ENCODE measurements around the gene FKBP11. TPM values are rescaled to one million over a fixed set of nuclear protein-coding genes. Genes with fewer than 3 reads are reported as not detected.

FKBP11 gene
- polyA plus RNA-seq, 1 donor from 2014 or later = 24.9 TPM

GRCh38 chr12:48946943-48947342, 21.7 kb upstream of the FKBP11 start:
- peaks cover 27% of the 10 kb centered on the region for H3K79me2 ChIP-seq (replicated peaks; ENCODE audit: insufficient read depth, low read length)
- H4K20me1 ChIP-seq (ENCODE audit: insufficient read depth) = no peaks in the 10 kb centered on the region
- no peaks in the 10 kb centered on the region for H3K27me3 ChIP-seq (ENCODE audit: insufficient read depth, low read depth, low read length)

GRCh38 chr12:48946205-48946604, 20.9 kb upstream of the FKBP11 start:
- Histone ChIP-seq H3K9me3 (ENCODE audit: low read length) (no peaks in the 10 kb centered on the region), H3F3A (ENCODE audit: insufficient read depth, low read length, poor library complexity, severe bottlenecking) (no peaks in the 10 kb centered on the region), H3K4me2 (ENCODE audit: low read length) (no peak overlapping the region), H3K27ac (ENCODE audit: low read length) (no peak overlapping the region), H3K9ac (ENCODE audit: low read length) (no peak overlapping the region), H2AFZ (ENCODE audit: low read depth, low read length) (no peak overlapping the region), H3K79me2 (replicated peaks; ENCODE audit: insufficient read depth, low read length) (peaks cover 22% of the 10 kb centered on the region), H3K9me2 (ENCODE audit: insufficient read depth, low read length) (no peaks in the 10 kb centered on the region), H3K4me3 (ENCODE audit: low read length) (no peak overlapping the region), H4K20me1 (ENCODE audit: insufficient read depth) (no peaks in the 10 kb centered on the region), H3K36me3 (ENCODE audit: insufficient read depth, low read length) (no peaks in the 10 kb centered on the region), H3K27me3 (ENCODE audit: insufficient read depth, low read depth, low read length) (no peaks in the 10 kb centered on the region)
- TF ChIP-seq EP300 (conservative IDR thresholded peaks at IDR 0.05; ENCODE audit: poor library complexity, severe bottlenecking) = no peak
- no peak for TF ChIP-seq CTCF (IDR thresholded peaks at IDR 0.05; ENCODE audit: poor library complexity, severe bottlenecking)
- no peak for TF ChIP-seq TAF1 (IDR thresholded peaks at IDR 0.05; ENCODE audit: low read depth)
- no peak for TF ChIP-seq MXI1 (conservative IDR thresholded peaks at IDR 0.05; ENCODE audit: poor library complexity, severe bottlenecking)
- no peak for TF ChIP-seq RAD21 (conservative IDR thresholded peaks at IDR 0.05)

More at GRCh38 chr12:48946943-48947342, 21.7 kb upstream of the FKBP11 start:
- no peaks in the 10 kb centered on the region for H3K36me3 ChIP-seq (ENCODE audit: insufficient read depth, low read length)
- H3K4me2 ChIP-seq (ENCODE audit: low read length) = no peak overlapping the region
- no peak overlapping the region for H3K27ac ChIP-seq (ENCODE audit: low read length)
- H3K9me2 ChIP-seq (ENCODE audit: insufficient read depth, low read length) = no peaks in the 10 kb centered on the region
- no peak overlapping the region for H3K9ac ChIP-seq (ENCODE audit: low read length)
- no peak for TF ChIP-seq POLR2AphosphoS5 (IDR thresholded peaks at IDR 0.05)
- TF ChIP-seq SMC3 (conservative IDR thresholded peaks at IDR 0.05; ENCODE audit: poor library complexity) = no peak
- no peak overlapping the region for H2AFZ ChIP-seq (ENCODE audit: low read depth, low read length)
- no peaks in the 10 kb centered on the region for H3F3A ChIP-seq (ENCODE audit: insufficient read depth, low read length, poor library complexity, severe bottlenecking)
- no peaks in the 10 kb centered on the region for H3K9me3 ChIP-seq (ENCODE audit: low read length)
- no peak overlapping the region for H3K4me3 ChIP-seq (ENCODE audit: low read length)

DNA sequence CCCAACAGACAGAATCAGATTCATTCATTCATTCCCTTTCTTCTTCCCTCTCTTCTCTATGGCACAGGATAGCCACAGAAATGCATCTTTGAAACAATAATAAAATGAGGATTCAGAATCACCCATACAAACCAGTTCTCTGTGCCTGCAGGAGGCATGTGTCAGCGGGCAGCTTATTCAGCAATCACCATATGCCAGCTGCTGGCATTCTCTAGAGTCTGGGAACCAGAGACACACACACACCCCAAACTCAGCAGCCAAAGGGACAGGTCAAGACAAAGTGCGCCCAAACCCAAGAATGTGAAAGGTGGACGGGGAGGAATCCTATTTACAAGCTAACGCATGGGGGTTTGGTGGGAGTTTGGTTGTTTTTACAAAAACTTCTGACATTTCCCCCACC, 17.9 kb upstream of the FKBP11 start:
- Histone ChIP-seq H2AFZ (ENCODE audit: low read depth, low read length) (no peak overlapping the region), H3K4me3 (ENCODE audit: low read length) (no peak overlapping the region), H3K27ac (ENCODE audit: low read length) (no peak overlapping the region), H3K79me2 (replicated peaks; ENCODE audit: insufficient read depth, low read length) (peaks cover 22% of the 10 kb centered on the region), H3K27me3 (ENCODE audit: insufficient read depth, low read depth, low read length) (no peaks in the 10 kb centered on the region), H3K9ac (ENCODE audit: low read length) (no peak overlapping the region), H3K4me2 (ENCODE audit: low read length) (no peak overlapping the region), H3K9me3 (ENCODE audit: low read length) (no peaks in the 10 kb centered on the region), H3K36me3 (ENCODE audit: insufficient read depth, low read length) (peaks cover 4% of the 10 kb centered on the region), H3K9me2 (ENCODE audit: insufficient read depth, low read length) (no peaks in the 10 kb centered on the region), H4K20me1 (ENCODE audit: insufficient read depth) (no peaks in the 10 kb centered on the region), H3F3A (ENCODE audit: insufficient read depth, low read length, poor library complexity, severe bottlenecking) (no peaks in the 10 kb centered on the region)
- TF ChIP-seq TAF1 (IDR thresholded peaks at IDR 0.05; ENCODE audit: low read depth) (no peak), REST (IDR thresholded peaks at IDR 0.05; ENCODE audit: borderline replicate concordance) (no peak), MXI1 (conservative IDR thresholded peaks at IDR 0.05; ENCODE audit: poor library complexity, severe bottlenecking) (no peak), POLR2AphosphoS5 (IDR thresholded peaks at IDR 0.05) (no peak), SMC3 (conservative IDR thresholded peaks at IDR 0.05; ENCODE audit: poor library complexity) (no peak), CTCF (IDR thresholded peaks at IDR 0.05; ENCODE audit: poor library complexity, severe bottlenecking) (no peak), RAD21 (conservative IDR thresholded peaks at IDR 0.05) (no peak), EZH2 (IDR thresholded peaks at IDR 0.05; ENCODE audit: borderline replicate concordance, insufficient read depth, low read length, poor library complexity, severe bottlenecking) (no peak), EP300 (conservative IDR thresholded peaks at IDR 0.05; ENCODE audit: poor library complexity, severe bottlenecking) (no peak)

Measured in neural cell (in vitro differentiated cells).